Measurements from ENCODE around the gene NELL2.
"Not testable (repeated sequence)": the region's sequence is repeated elsewhere in the genome, so short reads cannot be mapped to it uniquely, and the experiment has no call there.

NELL2 gene

DNA sequence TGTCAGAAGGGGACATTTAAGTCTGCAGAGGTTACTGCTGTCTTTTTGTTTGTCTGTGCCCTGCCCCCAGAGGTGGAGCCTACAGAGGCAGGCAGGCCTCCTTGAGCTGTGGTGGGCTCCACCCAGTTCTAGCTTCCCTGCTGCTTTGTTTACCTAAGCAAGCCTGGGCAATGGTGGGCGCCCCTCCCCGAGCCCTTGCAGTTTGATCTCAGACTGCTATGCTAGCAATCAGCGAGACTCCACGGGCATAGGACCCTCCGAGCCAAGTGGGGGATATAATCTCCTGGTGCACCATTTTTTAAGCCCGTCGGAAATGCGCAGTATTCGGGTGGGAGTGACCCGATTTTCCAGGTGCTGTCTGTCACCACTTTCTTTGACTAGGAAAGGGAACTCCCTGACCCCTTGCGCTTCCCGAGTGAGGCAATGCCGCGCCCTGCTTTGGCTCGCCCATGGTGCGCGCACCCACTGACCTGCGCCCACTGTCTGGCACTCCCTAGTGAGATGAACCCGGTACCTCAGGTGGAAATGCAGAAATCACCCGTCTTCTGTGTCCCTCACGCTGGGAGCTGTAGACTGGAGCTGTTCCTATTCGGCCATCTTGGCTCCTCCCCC, 189.2 kb downstream of the NELL2 start:
- not testable (repeated sequence) for DNase-seq

DNA sequence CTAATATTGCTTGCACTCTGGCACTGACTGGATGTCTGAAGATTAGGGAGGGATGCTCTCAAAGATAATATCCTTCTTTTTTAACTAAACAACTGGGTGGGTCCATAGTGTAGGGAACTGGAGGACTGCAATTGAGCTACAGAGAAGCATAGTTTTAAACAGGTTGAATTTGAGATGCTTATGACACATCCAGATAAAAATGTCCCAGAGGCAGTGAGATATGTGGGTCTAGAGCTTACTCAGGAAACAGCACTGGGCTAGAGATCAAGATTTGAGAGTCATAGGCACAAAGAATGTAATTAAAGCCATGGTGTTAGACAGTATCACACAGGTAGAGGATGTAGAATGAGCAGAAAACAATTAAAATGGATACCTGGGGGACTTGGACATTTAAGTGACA, 198.4 kb downstream of the NELL2 start:
- DNase-seq, result no peak

DNA sequence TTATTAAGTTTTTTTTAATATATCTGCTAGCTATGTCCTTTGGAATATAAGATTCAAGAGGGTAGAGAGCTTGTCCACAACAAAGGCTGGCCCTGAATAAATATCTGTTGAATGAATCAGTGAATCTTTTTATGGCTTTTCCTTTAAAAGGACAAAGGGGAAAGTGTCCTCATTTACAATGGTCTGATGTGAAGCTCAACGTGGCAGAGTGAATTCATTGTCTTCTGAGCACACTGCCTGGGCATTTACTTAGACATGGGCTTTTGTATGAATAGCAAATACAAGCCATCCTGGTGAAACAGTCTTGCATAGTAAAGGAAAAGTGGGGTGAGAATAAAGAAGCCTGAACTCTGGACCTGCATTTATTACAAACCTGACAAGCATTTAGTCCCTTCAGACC, 201.2 kb downstream of the NELL2 start:
- no peak for DNase-seq

DNA sequence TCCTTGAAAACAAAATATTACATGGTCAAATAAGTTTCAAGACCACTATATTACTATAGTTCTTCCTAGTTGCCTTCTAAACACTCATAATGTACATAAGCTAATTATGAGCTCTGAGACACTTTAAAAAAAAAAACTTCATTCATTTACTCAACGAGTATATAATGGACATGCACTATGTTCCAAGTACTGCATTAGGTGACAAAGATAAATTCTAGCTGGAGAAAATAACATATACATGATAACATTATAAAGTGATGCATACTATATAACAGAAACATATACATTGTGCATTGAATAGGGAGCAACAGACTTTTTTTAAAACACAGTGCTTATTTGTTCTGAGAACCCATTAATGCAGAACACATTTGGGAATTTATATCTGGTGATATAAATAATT, 202.3 kb downstream of the NELL2 start:
- DNase-seq, result no peak

DNA sequence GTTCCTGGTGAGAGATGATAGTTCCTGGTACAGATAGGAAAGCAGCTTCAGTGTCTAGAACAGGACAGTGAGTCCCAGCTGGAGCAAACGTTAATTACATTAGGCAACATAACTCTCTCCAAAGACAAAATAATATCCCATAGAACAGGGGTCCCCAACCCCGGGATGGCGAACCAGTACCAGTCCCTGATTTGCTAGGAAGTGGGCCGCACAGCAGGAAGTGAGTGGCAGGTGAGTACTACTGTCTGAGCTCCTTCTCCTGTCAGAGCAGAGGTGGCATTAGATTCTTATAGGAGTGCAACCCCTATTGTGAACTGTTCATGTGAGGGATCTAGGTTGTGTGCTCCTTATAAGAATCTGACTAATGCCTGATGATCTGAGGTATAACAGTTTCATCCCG, 204.1 kb downstream of the NELL2 start:
- DNase-seq, result no peak

DNA sequence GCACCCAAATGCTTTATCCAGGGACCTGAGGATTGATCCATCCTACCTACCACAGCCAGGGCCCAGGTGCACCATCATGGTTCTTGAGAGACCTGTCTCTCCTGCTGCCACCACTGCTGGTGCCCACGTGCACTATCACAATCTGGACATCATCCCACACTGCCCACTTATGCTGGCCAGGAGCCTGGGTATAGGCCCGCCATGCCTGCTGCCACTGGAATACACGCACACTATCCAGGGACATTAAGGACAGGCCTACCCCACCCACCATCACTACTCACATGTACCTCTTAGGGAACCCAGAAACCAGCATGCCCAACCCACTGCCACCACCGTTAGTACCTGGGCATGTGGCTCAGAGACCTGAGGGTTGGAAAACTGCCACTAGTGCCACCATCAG, 207.7 kb downstream of the NELL2 start:
- DNase-seq, result no peak

DNA sequence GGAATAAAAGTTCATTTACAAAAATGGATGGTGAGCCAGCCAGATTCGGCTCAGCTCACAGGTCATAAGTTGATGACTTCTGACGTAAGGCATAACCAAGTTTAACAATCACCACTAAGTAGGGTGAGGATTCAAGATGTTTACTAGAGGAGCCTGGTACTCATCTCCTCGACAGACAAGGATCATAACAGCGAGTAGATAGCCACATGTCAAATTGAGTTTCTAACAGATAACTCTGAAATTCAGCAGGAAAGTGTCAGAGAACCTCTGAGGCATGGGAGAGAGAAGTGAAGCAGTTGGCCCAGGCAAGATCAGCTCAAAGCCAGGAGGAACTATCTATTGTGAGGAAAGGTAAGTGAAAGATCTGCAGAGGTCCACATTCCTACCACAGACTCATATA, 208.7 kb downstream of the NELL2 start:
- no peak for DNase-seq

DNA sequence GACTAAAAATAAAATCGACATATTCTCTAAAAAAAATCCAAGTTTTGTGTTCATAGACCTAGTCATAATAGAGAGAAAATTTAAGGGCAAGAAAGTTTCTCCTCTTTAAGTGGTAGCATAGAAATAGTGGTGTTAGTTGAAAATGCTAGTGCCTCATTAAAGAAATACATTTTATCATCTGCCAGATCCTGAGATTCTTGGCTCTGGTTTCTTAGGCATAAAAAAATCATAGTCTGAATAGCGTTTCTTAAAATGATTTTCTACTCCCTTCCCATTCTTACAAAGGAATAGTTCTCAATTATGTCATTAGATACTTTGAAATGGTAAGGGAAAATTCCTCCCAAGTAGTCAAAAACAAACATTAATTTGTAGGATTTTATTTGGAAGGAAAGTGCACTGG, 212.8 kb downstream of the NELL2 start:
- no peak for DNase-seq

DNA sequence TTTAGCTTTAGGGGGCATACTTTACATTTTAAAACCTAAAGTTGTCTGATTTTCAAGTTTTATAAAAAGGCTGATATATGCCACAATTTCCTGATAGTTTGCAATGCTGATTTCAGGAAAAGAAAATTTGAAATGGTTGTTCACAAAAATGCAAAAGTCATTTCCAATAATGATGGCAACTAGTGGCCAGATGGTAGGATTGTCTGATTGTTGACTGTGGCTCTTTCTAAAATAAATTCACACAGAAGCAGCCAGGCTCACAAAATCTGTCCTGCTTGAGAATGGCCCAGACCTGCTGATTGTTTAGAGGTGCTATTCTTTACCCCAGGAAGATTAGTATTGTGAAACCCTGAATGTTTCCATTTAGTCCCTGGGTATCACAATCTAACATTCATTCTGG, 220.3 kb downstream of the NELL2 start:
- no peak for DNase-seq

DNA sequence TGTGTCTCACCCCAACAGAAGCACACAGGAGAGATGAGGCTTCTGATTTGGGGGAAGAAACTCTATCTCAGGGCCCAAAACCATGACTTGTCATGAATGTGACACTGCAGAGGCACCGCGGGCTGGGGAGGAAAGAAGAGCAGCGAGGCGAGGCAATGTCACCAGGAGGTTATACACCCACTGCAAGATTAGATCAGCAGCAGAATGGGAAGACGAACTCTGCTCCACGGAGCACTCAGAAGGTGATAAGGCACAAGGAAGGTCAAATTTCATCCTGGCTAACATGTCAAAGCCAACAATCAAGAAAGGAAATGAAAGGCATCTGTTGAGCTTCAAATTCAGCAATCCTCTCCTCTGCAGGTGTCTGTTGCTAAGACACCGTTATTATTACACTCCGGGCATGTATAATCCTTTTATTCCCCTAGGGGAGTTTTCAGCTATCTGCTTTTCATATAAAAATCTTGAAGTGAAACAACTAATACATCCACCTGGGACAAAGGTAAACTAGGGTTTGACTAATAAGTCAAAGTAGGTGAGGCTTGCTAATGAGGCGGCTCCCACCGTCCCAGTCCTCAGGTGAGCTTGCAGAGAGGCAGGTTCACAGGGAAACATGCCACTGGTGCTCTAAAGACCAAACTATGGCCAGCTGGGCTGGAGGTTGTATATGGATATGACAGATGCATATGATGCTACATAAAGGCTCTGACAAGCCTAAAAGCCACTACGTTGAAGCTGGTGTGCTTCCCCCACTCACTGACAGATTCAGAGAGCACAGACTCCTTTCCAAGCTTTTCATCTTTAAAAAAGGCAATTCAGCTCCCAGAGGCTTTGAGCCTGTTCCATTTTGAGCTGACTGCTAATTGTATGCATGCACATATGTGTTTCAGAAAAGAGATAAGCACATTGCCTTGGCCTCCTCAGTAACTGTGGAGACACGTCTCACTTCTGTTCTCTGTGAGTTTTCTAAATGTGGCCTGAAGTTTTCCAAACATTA, 221.2 kb downstream of the NELL2 start:
- DNase-seq, result no peak

DNA sequence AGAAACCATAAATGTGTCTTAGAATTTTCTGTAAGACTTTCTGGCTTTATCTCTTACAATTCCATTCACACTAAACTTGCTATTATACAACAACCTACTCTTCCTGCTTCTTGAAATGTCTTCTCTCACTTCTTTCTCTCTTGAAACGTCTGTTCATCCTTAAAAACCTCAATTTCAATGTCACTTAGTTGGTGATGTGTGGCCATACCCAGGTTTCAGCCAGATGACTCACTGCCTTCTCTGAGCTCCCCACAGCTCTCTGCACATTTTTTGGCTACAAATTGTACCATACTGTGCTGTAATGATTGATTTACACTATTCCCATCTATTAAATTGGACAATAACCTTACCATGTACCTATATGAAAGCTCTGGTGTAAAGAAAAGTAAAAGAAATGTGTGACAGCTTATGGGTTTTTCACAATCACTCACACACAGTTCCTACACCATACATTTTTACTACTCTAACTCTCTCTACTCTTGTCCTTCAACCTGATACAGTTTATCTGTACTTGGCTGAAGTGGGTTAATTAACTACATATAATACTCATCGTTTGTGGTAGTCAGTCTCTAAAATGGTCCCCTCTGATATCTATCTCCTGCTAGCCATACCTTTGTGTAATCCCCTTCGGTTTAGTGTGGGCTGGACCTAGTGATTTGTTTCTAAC, 222.1 kb downstream of the NELL2 start:
- no peak for DNase-seq

DNA sequence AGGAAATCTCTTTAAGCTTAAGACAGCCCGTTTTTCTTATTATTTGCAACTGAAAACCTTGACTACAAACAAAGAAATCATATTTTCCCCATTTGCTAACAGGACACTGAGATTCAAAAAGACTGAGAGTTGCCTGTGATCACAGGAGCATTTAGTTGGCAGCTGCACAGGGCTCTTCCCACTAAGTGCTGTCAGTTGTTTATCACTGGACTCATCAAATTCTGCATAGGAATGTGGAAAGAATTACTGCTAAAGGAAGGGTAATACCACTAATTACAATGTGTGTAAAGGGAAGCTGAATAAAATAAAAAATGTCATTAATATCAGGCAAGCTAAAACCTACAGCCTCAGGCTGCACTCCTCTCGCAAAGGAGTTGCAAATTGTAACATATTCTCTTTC, 226.4 kb downstream of the NELL2 start:
- DNase-seq, result no peak

DNA sequence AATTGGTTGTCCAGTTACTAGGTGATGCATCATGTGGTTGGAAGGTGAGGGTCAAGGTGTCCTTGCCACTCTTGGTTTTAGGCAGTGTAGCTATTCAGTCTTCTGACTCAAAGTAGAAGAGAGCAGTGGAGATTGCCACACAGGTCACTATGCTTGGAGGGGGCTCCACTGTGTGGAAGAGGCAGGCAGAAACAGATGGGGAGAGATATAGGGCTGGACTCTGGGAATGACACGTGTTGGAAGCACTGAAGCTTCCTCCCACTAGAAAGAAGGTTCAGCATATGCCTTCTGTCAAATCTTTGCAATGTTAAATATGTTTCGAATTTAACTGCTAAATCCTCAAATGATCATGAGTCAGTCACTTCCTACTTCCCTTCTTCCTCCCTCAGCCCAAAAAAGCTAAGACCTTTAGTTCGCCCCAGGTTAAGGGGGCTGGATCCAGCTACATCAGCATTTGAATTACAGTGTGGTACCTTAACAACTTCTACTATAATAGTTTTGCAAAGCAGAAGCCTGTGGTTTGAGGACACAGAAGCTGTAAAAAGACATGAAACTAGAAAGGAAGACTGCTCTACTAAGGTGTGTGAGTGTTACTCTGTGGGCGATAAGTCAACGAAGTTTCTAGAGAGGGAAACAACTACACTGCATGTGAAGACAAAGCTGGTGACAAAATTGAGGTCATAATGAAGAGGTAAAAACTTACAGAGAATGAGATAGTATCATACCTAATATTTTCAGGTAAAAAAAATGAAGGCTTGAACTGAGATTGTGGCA, 228.0 kb downstream of the NELL2 start:
- DNase-seq, result no peak

DNA sequence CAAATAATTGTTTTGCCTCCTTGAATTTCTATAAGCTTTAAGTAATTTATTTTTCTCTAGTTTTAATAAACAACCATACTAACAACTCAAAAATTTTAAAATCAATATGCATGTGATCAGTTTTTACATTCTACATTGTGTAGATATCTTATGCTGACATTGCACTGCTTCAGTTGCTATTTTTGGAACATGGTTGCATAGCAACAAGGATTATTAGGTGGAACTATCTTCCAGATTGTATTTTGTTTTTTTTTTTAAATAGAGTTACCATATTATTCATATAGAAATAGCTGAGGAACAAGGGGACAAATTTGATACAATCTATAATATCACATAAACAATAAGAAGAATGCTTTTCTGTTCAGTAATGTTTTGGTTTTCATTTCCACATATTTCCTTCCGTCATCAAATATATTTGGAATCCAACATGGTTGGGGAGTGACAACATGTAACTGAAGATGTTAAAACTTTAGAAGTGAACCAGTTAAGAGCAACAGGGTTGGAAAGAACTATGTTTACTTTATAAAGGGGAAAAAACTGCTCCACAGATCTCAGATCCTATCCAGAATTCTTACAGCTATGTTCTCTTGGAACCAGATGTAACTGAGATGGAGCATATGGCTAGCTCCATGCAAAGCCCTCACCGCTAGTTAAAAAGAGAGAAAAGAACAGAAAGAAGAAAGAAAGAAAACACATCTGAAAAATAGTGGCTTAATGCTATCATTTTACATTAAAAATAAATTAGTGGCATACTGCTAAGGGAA, 235.5 kb downstream of the NELL2 start:
- no peak for DNase-seq

DNA sequence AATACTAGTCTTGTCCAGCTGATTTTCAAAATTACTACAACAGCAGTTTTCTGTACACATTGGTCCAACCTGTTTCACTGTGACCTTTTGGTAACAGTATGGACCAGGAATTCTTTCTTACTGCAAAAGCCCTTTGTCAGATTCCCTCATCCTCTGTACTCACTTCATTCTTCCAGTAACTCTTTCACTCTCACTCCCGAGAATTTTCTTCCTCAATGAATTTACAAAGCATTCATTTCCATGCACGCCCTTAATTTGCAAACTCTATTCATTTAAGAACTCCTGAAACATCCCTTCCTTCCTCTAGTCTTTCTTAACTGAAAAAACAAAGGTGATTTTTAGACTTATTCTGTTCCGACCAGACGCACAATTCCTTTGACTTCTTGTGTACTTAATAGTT, 238.2 kb downstream of the NELL2 start:
- DNase-seq, result no peak

DNA sequence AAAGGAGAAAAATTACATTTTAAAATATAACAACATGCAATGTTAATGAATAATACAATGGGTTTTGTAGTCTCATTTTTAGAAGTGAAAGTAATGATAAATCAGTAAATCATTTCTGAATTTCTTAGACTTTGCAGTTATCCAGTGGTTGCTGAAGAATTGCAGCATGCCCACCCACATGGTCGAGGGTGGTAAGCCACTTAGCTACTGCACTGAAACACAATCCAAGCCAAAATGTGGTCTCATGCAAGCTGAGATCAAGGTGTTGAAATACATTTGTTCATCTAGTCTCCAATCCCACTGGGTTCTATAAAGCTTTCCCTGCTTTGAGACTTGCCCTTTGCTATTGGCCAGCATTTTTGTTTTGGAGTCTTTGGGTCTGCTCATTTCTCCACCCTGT, 247.9 kb downstream of the NELL2 start:
- DNase-seq, result no peak

DNA sequence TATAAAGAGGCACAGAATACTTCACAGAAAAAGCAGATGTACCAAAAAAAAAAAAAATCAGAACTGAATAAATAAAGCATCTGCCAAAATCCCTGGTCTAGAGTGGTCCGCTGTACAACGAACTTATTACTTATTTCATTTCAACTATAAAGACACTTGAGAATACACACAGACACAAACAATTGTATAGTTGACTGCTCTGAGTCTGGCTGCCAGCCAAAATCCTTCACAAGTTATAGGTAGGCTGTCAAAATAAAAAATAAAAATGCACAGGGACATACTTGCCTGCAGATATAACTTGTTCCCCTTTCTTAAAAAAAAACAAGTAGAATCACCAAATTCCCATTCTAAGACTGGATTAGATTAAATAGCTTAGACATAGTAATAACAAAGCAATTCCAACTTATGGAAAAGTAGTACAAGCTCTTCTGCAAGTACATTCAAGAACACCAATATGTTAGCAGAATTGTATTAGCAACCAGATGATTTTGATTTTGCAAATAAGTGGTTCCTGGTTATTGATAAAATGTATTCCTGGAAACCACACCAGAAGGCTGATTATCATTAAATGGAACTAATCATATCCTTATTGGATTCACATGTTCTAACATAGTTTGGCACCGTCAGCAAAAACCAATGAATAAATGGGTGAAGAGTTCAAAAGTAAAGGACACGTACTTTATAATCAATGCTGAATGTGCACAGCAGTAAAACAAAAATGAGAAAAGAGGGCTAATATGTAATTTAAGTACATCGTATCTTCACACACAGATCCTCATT, 248.5 kb downstream of the NELL2 start:
- no peak for DNase-seq

DNA sequence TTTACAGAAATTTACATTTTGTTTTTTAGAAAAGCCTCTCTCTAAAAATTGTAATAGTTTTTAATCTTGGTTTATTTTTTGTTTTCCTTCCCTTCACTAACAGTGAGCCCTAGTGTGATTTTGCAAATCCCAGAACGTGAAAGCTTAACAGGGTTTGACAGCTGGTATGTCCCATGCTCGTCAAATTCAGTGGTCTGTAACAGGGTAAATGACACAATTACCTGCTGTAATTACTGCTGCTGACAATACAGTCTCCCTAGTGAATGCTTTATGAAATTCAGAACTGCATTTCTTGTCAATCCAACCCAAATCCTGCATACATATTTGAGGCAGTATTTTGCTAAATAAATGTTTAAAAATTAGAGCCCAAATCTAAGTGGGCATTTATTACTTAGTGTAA, 249.2 kb downstream of the NELL2 start:
- DNase-seq, result no peak

DNA sequence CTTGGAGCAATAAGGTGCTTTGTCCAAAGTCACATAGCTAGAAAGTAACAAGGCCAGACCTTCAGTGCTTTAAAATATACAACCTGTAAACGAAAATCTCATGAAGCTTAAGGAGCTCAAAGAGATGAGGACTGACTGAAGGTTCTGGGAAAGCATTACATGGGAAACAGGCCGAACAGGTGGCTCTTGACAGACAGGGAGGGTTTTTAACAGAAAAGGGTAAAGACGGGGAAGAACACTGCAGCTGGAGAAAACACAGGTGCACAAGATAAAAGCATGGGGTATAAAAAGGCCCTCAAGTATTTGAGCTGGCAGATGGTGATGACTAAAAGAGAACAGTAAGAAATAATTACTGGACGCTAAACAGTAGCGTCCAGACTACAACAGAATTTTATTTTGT, 257.2 kb downstream of the NELL2 start:
- DNase-seq, result no peak

DNA sequence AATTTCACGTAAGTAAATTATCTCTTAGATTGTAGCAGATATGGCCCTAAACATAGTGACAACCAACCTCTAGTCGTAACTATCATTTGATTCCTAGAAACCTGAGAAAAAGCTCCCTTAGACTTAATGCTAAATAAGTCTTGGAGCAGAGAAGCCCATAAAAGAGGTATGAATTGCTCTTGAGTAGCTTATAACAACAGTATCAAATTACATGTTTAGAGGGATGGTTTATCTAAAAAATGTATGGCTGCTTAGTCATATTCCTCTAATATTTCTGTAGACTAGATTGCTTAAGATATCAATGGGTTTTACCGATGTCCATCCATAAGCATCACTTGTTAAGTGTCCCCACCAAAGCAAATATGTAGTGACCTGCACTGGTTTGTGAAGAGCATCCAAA, 259.7 kb downstream of the NELL2 start:
- no peak for DNase-seq

DNA sequence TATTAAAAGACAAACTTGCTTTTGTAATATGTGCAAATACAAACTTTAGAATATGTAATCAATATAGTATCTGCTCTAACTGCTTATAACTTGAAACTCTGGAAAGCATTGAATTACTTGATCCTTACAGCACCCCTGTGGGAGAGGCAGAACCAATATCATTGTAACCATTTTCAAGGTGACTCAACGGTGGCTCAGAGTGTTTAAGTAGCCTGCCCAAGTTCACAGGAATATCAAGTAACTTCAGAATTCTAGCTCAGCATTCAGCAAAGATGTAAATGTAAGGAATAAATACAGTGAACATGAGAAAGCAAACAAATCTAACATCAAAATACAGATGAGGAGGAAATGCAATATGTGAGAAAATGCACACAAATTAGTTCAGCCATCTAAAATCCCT, 264.6 kb downstream of the NELL2 start:
- no peak for DNase-seq

DNA sequence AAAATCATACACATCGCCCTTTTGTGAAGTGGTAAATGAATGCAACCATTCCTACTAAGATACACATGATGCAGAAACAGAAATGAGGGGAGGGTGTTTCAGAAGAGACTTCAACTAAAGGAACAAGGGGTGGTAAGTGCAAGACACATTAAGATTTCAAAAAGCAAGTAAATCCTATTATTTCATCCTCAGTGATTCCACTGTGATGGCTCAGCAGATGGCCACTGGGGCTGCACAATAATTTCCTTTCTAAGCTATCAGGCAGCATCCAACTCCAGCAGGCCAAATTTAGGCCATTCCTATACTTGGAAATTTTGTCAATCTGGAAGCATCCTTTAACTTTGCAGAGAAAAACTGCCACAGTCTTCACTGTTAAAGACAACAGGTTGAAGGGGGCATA, 272.4 kb downstream of the NELL2 start:
- no peak for DNase-seq
